H1 (cell line): ENCODE data around the gene HSD17B2. TPM values are rescaled to one million over a fixed set of nuclear protein-coding genes. Genes with fewer than 3 reads are reported as not detected.

Source experiments
- CTCF ChIA-PET: fragments of 300-600 bp; sonication (Branson Sonifier 250); formaldehyde crosslinking; loops from one replicate; lab custom pipeline; 2021; ENCODE audit not compliant: partially characterized antibody; lab: Charles Lee
- POLR2A ChIA-PET: fragments of 300-600 bp; sonication (Branson Sonifier 250); formaldehyde crosslinking; loops from one replicate; lab custom pipeline; 2021; ENCODE audit warnings: inconsistent platforms; ENCODE audit not compliant: partially characterized antibody; lab: Charles Lee
- DNase-seq, 2 experiments: peaks; one replicate each; pipeline versions ENCODE4 v3.0.0 to v3.0.0-alpha.2; 2010 to 2022; ENCODE audit warnings: low spot score in 2 of 2, low read depth in 1 of 2, mixed read lengths in 1 of 2
- FAIRE-seq: peaks from 2 replicates; lab custom pipeline; 2011; peaks lifted over from hg19 to GRCh38; lab: Jason Lieb, UNC
- H2AFZ ChIP-seq: 2 replicates; pipeline ENCODE4 v1.8.1; 2012; ENCODE audit warnings: low read length, inconsistent platforms
- H2AK5ac ChIP-seq: 2 replicates; pipeline ENCODE4 v1.6.1; 2013; ENCODE audit warnings: low read depth, low read length
- H2BK120ac ChIP-seq: replicated peaks from 2 replicates; pipeline ENCODE3; 2013; ENCODE audit warnings: low read depth, low read length, inconsistent platforms
- H2BK12ac ChIP-seq: 2 replicates; pipeline ENCODE4 v1.6.1; 2013; ENCODE audit warnings: low read depth, low read length
- H2BK15ac ChIP-seq: 2 replicates; pipeline ENCODE4 v1.6.1; 2013; ENCODE audit warnings: low read length
- H2BK20ac ChIP-seq: 2 replicates; pipeline ENCODE4 v1.6.1; 2013; ENCODE audit warnings: low read length
- H2BK5ac ChIP-seq: 2 replicates; pipeline ENCODE4 v1.6.1; 2013; ENCODE audit warnings: low read depth, low read length
- H3K14ac ChIP-seq: 2 replicates; pipeline ENCODE4 v1.6.1; 2013; ENCODE audit warnings: inconsistent platforms; ENCODE audit not compliant: insufficient read length
- H3K18ac ChIP-seq: 2 replicates; pipeline ENCODE4 v1.6.1; 2013; ENCODE audit warnings: low read length; ENCODE audit errors: extremely low read depth
- H3K23ac ChIP-seq: 2 replicates; pipeline ENCODE4 v1.6.1; 2013; ENCODE audit warnings: inconsistent platforms; ENCODE audit not compliant: insufficient read length
- H3K23me2 ChIP-seq: 2 replicates; pipeline ENCODE4 v1.6.1; 2013; ENCODE audit warnings: low read depth, low read length
- H3K27ac ChIP-seq: 2 replicates; pipeline ENCODE4 v1.6.1; 2011; ENCODE audit warnings: low read depth, low read length, inconsistent platforms
- H3K27me3 ChIP-seq, 4 experiments: replicated peaks in 1 of 4; 1 replicate in 1 of 4; 2 replicates in 3 of 4; pipeline versions ENCODE4 v1.6.1 to v1.8.1; 2011 to 2013; ENCODE audit warnings: low read length in 3 of 4, mild to moderate bottlenecking in 3 of 4, inconsistent platforms in 2 of 4, mixed read lengths in 2 of 4, moderate library complexity in 1 of 4; ENCODE audit not compliant: control insufficient read depth in 3 of 4, insufficient read depth in 3 of 4; ENCODE audit errors: extremely low read depth in 1 of 4
- H3K36me3 ChIP-seq, 4 experiments: 2 replicates each; pipeline versions ENCODE4 v1.6.1 to v1.8.1; 2011 to 2013; ENCODE audit warnings: mild to moderate bottlenecking in 4 of 4, low read length in 3 of 4, moderate library complexity in 2 of 4, control low read depth in 1 of 4, inconsistent platforms in 1 of 4; ENCODE audit not compliant: insufficient read depth in 4 of 4, control insufficient read depth in 2 of 4
- H3K4ac ChIP-seq: replicated peaks from 2 replicates; pipeline ENCODE3; 2013; ENCODE audit warnings: low read length, low read depth, mixed read lengths, inconsistent platforms; ENCODE audit not compliant: insufficient read length
- H3K4me1 ChIP-seq, 4 experiments: replicated peaks in 1 of 4; 1 replicate in 1 of 4; 2 replicates in 3 of 4; pipeline versions ENCODE4 v1.6.1 to v1.8.1; 2011 to 2013; ENCODE audit warnings: low read length in 3 of 4, inconsistent platforms in 2 of 4, mixed read lengths in 1 of 4; ENCODE audit not compliant: insufficient read depth in 4 of 4, control insufficient read depth in 3 of 4
- H3K4me2 ChIP-seq, 2 experiments: 2 replicates each; pipeline versions ENCODE4 v1.6.1 to v1.8.1; 2011 to 2013; ENCODE audit warnings: low read depth in 2 of 2, low read length in 2 of 2, control low read depth in 1 of 2, inconsistent platforms in 1 of 2, mild to moderate bottlenecking in 1 of 2; ENCODE audit not compliant: insufficient read depth in 1 of 2
- H3K4me3 ChIP-seq, 4 experiments: fragments of 200-600, 300-600 bp in 1 of 4; sonication (generic), shearing (Covaris generic), sonication (Bioruptor Twin) in 1 of 4; 2 replicates each; pipeline versions ENCODE4 v1.5.1 to v1.8.1; 2011 to 2016; ENCODE audit warnings: low read length in 4 of 4, low read depth in 3 of 4, control low read depth in 2 of 4, inconsistent platforms in 2 of 4, mild to moderate bottlenecking in 2 of 4, mixed read lengths in 1 of 4, moderate library complexity in 1 of 4; ENCODE audit not compliant: insufficient read depth in 2 of 4; ENCODE audit errors: extremely low read depth in 1 of 4
- H3K56ac ChIP-seq: replicated peaks from 2 replicates; pipeline ENCODE3; 2013; ENCODE audit warnings: low read depth, mild to moderate bottlenecking, mixed read lengths, low read length, inconsistent platforms; ENCODE audit not compliant: insufficient read length
- H3K79me1 ChIP-seq: 2 replicates; pipeline ENCODE4 v1.6.1; 2013; ENCODE audit warnings: low read depth, low read length, control low read depth
- H3K79me2 ChIP-seq, 2 experiments: 2 replicates each; pipeline versions ENCODE4 v1.6.1 to v1.8.1; 2012 to 2013; ENCODE audit warnings: low read length in 2 of 2, mild to moderate bottlenecking in 2 of 2, inconsistent platforms in 1 of 2; ENCODE audit not compliant: insufficient read depth in 2 of 2, control insufficient read depth in 1 of 2
- H3K9ac ChIP-seq, 4 experiments: replicated peaks in 1 of 4; 1 replicate in 1 of 4; 2 replicates in 3 of 4; pipeline versions ENCODE4 v1.6.1 to v1.8.1; 2011 to 2013; ENCODE audit warnings: low read depth in 3 of 4, low read length in 3 of 4, control low read depth in 2 of 4, mild to moderate bottlenecking in 2 of 4, moderate library complexity in 2 of 4, inconsistent platforms in 1 of 4; ENCODE audit errors: extremely low read depth in 1 of 4
- H3K9me3 ChIP-seq, 2 experiments: 2 replicates each; pipeline versions ENCODE4 v1.6.1 to v1.8.1; 2012 to 2013; ENCODE audit warnings: mild to moderate bottlenecking in 2 of 2, moderate library complexity in 2 of 2, control low read depth in 1 of 2, inconsistent platforms in 1 of 2, low read depth in 1 of 2, low read length in 1 of 2, mixed read lengths in 1 of 2; ENCODE audit not compliant: insufficient read depth in 2 of 2
- H4K20me1 ChIP-seq, 2 experiments: replicated peaks in 1 of 2; 2 replicates each; pipeline versions ENCODE3 to v1.8.1; 2011 to 2013; ENCODE audit warnings: inconsistent platforms in 2 of 2, low read length in 2 of 2, mild to moderate bottlenecking in 1 of 2; ENCODE audit not compliant: insufficient read depth in 2 of 2, control insufficient read depth in 1 of 2
- H4K5ac ChIP-seq: 2 replicates; pipeline ENCODE4 v1.6.1; 2013; ENCODE audit warnings: low read length, low read depth, mixed read lengths, inconsistent platforms; ENCODE audit not compliant: insufficient read length
- H4K8ac ChIP-seq: 2 replicates; pipeline ENCODE4 v1.8.0; 2013; ENCODE audit warnings: mild to moderate bottlenecking, moderate library complexity, low read length, inconsistent platforms; ENCODE audit not compliant: insufficient read depth; ENCODE audit errors: extremely low read depth
- H4K91ac ChIP-seq: replicated peaks from 2 replicates; pipeline ENCODE3; 2013; ENCODE audit warnings: low read length, mixed read lengths, inconsistent platforms; ENCODE audit not compliant: insufficient read length
- ASH2L ChIP-seq: fragments of 200-600, 300-600 bp; sonication (generic); IDR thresholded peaks from one replicate; pipeline ENCODE4 v1.7.1; 2017; ENCODE audit warnings: low read length
- NRF1 ChIP-seq: IDR thresholded peaks from 2 replicates; pipeline ENCODE4 v1.6.1; 2011; ENCODE audit warnings: mild to moderate bottlenecking, low read depth, low read length, improper control_type of control experiment
- RFX5 ChIP-seq: IDR thresholded peaks from 2 replicates; pipeline ENCODE4 v1.6.1; 2011; ENCODE audit warnings: low read depth, low read length, improper control_type of control experiment, borderline replicate concordance
- SP1 ChIP-seq: IDR thresholded peaks from 2 replicates; pipeline ENCODE4 v1.6.1; 2011; ENCODE audit warnings: low read depth, low read length
- WGBS, 2 experiments: shearing (Covaris generic) in 1 of 2; methylation state at CpG; one replicate each; pipeline versions ENCODE4 v1.1.6 to v1.1.7; 2013 to 2015; ENCODE audit warnings: low lambda C conversion rate in 2 of 2, mixed read lengths in 2 of 2, inconsistent platforms in 1 of 2, low coverage in 1 of 2, missing lambda C conversion rate in 1 of 2; ENCODE audit not compliant: insufficient replicate concordance in 2 of 2, insufficient coverage in 1 of 2, insufficient read length in 1 of 2; ENCODE audit errors: extremely low coverage in 1 of 2, missing lambda C conversion rate in 1 of 2; 5-methylcytosine and 5-hydroxymethylcytosine counted together
- polyA plus RNA-seq, 7 experiments: library from polyadenylated mRNA; depleted of rRNA in 3 of 7; stranded (reverse) in 5 of 7; unstranded in 2 of 7; fragments of >200 nt in 5 of 7; fragments of 200-250 nt in 2 of 7; gene quantifications; 1 replicate in 5 of 7; 2 replicates in 1 of 7; 4 replicates in 1 of 7; pipeline versions ENCODE4 v1.2.1 to v1.2.3, GENCODE V29; 2011 to 2013; ENCODE audit warnings: missing spikeins in 2 of 7, mixed read lengths in 2 of 7
- total RNA-seq: library from RNA; stranded (reverse); fragmentation: NEBNext Ultra II Directional; extraction: Animal tissue kit (Norgen Biotek cat#: 25700); gene quantifications from 2 replicates; pipeline ENCODE4 v1.2.1, GENCODE V29; 2021

Gene HSD17B2
- total and polyA plus RNA-seq, 2 of the 8 experiments (the other 6 are each of a cell fraction or from before 2014, with no cell fraction given): not detected

DNA sequence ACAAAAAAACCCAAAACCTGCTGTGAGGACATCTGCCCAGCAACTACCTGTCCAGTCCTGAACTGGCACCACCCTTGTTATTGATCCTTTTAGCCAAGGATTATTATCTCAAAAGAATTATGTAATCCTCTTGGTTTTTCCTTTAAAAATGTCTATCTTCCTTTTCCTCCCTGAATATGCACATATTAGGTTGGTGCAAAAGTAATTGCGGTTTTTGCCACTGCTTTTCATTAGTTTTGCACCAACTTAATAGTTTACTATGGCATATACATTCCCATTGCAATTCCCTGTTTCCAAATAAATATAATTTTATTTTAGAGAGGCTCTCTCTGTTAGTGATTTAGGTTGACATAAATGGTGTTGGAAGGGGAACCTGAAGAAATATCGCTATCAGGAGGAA, 83.7 kb downstream of the HSD17B2 start:
- no peak overlapping the region for H2BK20ac ChIP-seq
- no peak for DNase-seq
- H4K20me1 ChIP-seq: no peaks in the 10 kb centered on the region
- H3K18ac ChIP-seq: no peak overlapping the region
- no peak overlapping the region for H2BK12ac ChIP-seq
- no peaks in the 10 kb centered on the region for H3K9me3 ChIP-seq
- H3K9ac ChIP-seq: no peak overlapping the region
- WGBS, 2 experiments: 89% methylated on average over 2 of the region's 2 CpGs; no CpG with 5 or more reads in 1 of the 2 experiments
- no peak overlapping the region for H3K14ac ChIP-seq
- H2BK5ac ChIP-seq: no peak overlapping the region
- POLR2A ChIA-PET: no interaction called here
- no peaks in the 10 kb centered on the region for H3K79me1 ChIP-seq
- no peak overlapping the region for H2BK15ac ChIP-seq
- H2BK120ac ChIP-seq: no peak overlapping the region
- H3K56ac ChIP-seq: no peak overlapping the region
- H3K23ac ChIP-seq: no peak overlapping the region
- no peaks in the 10 kb centered on the region for H3K4me1 ChIP-seq
- no peak overlapping the region for H2AK5ac ChIP-seq
- H4K5ac ChIP-seq: no peak overlapping the region
- FAIRE-seq: no peak
- no peak overlapping the region for H4K8ac ChIP-seq
- no peaks in the 10 kb centered on the region for H3K36me3 ChIP-seq
- no peak overlapping the region for H3K27ac ChIP-seq
- TF ChIP-seq NRF1 (no peak), ASH2L (no peak), RFX5 (no peak), SP1 (no peak)
- H3K23me2 ChIP-seq: no peaks in the 10 kb centered on the region
- H2AFZ ChIP-seq: no peak overlapping the region
- H4K91ac ChIP-seq: no peak overlapping the region
- H3K4me3 ChIP-seq: no peak overlapping the region
- CTCF ChIA-PET: no interaction called here
- H3K4ac ChIP-seq: no peak overlapping the region
- no peak overlapping the region for H3K4me2 ChIP-seq
- H3K79me2 ChIP-seq: no peaks in the 10 kb centered on the region
- no peaks in the 10 kb centered on the region for H3K27me3 ChIP-seq
